ELR (cell line): ENCODE data around the gene DUS3L.
A peak's percentile ranks its signal among the peaks of the same experiment; 100 is the strongest.

Source experiments
- DNase-seq: peaks from one replicate; pipeline ENCODE4 v3.0.0-alpha.2; 2015; ENCODE audit warnings: low read depth

The DUS3L gene

DNA sequence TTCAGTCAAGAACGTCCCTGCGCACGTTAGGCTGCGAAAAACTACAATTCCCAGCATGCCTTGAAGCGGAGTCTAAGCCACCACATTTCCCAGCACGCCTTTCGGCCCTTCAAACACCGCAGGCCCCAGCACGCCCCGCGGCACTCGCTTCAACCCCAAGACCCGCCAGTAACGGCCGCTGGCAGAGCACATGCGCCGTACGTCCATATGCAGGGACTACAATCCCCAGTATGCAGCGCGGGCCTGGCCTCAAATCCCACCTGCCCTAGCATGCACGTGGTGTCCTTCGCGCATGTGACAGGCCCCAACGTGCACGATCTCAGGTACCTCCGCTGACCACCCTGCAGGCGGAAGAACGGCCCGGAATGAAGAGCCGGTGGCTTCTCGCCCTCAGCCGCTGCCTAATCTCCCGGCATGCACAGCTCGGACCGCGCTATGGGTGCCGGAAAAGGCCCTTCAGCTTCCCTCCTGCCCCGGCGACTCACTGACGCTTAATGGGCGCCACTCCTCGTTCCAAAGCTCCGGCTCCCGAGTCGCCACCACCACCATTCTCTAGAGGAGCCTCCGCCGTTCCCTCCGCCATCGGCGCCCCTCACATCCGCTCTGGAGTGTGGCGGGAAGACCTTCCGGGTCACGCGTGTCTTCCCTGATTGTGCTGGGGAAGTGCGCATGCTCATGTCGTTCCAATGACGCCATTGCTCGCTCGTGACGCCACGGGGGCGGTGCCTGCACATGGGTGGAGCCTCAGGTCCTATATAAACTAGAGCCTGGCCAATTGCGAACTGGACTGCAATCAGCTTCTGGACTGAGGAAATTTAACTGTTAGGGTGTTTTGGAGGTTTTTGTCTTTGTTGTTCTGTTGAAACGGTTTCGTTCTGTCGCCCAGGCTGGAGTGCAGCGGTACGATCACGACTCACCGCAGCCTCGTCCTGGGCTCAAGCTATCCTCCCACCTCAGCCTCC, at the start of gene DUS3L:
DUS3L (minus strand) TSS at position 605 of the 962 bp plus-strand sequence; CDS start at position 583, 22 bp downstream.
- peak; percentile 98 for DNase-seq

DNA sequence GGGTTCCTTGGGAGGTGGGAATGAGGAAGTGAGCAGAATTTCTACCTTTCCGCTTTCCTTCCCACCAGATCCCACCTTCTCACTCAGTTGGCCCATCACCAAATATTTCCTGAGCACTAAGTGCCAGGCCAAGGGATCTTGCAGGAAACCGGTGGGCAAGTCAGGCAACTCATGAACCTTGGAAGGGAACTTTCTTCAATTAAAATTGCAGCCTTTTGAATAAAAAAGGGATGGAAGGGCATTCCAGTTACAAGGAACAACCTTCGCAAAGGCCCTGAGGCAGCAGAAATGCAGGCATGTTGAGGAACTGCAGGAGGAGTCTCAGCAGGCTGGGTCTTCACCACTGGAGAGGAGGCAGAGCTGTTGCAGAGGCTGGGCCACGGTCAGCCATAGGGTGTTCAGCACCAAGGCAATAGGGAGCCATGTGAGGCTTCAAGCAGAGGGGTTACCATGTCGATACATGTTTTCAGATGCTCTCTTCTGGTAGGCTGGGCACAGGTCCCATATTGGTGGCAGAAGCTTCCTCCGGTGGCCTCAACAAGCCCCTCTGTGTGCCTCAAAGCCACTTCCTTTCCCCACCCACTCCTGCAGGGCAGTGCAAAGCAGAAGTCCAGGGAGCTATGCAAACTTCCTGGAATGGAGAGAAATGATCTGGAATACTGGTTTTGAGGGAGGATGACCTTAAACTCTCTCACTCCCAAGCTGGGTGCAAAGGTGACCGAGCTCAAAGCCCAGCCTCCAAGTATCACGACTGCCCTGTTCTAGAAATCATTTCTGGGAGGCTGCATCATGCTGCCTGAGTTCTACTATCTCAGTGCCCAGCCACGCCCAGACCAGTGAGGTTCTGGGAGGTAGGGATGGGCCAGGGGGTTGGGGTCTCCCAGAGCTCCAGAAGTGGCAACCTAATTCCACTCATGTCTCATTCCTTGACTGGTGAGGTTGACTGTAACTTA, 48.4 kb upstream of the DUS3L start, which contains the start of gene FUT6:
FUT6 (minus strand) TSS at position 638 of the 953 bp plus-strand sequence. CDS start 7,135 bp downstream, outside the sequence.
- no peak for DNase-seq

DNA sequence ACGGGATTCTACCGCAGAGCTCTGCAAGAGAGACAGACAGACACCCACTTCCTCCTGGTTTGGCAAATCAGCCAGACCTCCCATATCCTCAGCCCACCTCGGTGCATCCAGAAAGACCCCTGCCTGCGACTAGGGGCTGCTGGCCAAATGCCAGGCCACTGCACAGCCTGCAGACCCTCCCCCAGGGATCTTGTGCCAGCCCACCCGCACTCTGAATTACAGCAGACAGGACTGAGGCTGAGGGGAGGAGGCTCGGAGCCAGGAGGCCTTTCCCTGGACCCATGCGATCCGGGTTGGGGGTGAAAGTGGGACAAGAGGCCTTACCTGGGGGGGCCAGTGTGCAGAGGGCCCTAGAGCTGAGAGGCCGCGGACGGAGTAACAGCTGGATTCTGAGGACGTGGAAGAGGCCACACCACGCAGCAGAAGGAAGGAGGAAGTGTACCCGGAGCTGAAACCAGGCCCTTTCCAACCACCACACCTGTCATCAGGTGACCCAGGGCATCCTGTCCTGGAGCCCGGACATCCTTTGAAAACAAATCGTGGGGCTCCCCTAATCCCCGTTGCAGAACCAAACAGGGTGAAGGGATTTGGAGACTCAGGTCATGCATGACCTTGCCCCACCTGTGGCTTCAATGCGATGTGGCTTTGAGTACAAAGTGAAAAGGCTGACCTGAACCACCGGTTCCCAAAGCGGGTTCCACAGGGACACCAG, 47.5 kb upstream of the DUS3L start:
- DNase-seq, result no peak

DNA sequence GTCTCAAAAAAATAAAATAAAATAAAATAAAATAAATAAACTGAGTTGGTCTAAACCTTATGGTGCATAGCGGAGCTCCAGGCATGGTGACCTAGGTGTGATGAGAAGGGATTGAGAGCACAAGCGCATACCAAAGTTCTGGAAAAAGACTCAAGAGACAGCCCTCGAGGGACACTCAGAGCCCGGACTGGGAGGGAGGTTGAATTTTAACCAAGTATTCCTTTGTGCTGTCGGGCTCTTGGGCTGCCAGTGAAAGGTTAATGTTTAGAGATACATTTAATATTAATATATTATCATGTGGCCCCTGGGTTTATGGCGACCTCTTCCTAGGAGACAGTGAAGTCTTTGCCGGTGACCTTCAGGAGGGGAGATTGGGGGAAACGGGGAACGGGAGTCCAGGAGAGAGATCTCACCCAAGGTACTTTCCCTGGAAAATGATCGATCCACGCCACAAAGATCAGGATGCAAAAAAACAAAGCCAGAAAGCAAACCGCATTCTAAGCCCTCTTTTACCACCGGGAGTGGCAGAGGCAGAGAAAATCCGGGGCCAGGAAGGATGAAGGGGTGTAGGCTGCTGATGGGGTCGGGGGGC, 46.9 kb upstream of the DUS3L start:
- no peak for DNase-seq

GRCh38 chr19:5832527-5833216, 41.7 kb upstream of the DUS3L start:
- DNase-seq, result no peak

DNA sequence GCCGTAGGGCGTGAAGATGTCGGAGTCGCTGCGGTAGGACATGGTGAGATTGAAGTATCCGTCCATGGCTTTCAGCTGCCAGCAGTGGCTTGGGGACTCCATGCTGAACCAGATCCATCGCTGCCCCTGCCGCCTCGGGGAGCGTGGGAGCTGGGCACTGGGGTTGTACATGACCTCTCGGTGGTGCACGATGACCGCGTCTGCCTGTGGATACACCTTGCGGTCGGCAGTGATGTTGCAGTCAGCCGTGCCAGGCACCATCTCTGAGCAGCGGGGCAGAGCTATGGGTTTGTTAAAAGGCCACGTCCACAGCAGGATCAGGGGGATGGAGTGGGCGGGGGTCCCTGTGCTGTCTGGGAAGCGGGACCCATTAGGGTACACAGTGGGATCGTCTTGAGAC, 41.1 kb upstream of the DUS3L start:
- no peak for DNase-seq

DNA sequence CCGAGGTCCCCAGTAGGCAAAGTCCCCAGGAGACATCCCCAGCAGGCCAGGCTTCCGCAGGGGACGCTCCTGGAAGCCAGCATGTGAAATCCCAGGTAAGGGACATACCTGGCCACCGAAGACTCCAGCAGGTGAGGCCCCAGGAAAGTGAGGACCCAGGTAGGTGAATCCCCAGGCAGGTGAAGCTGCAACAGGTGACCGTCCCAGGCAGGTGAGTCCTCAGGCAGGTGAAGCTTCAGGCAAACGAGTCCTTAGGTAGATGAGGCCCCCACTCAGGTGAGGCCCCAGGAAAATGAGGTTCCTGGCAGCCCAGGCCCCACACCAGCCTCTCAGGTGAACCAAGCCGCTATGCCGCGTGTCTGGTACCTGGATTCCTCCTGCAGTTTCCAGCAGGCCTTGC, 40.2 kb upstream of the DUS3L start:
- DNase-seq, result no peak

GRCh38 chr19:5829567-5830310, 38.8 kb upstream of the DUS3L start:
- DNase-seq, result no peak

- no peak for DNase-seq
Measured at GRCh38 chr19:5828661-5829566, 38.0 kb upstream of the DUS3L start.

- peak; percentile 85 for DNase-seq
Measured at GRCh38 chr19:5827891-5828660, 37.1 kb upstream of the DUS3L start.

DNA sequence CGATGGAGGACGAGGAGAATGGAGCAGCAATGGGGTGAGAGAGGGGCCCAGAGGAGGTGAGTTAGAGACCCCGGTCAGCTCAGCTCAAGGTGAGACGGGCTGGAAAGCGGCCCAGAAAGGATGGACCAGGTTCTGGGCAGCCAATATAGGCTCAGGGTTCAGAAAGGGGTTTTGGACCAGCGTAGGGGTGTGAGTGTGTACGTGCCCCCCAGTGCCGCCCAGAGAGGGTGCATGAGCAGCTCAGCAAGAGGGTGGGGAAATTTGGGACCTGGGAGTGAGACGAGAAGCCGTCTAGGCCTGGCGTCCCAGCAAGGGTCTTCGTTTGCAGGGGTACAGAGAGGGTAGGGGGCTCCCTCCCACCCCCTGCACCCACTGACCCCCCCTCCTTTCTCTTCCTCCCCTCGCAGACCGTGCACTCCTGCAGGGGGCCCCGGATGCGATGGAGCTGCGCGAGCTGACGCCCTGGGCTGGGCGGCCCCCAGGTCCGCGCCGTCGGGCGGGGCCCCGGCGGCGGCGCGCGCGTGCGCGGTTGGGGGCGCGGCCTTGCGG, 36.5 kb upstream of the DUS3L start:
- DNase-seq, result no peak

- peak; percentile 53 for DNase-seq
Measured at GRCh38 chr19:5826531-5827341, 35.8 kb upstream of the DUS3L start.

DNA sequence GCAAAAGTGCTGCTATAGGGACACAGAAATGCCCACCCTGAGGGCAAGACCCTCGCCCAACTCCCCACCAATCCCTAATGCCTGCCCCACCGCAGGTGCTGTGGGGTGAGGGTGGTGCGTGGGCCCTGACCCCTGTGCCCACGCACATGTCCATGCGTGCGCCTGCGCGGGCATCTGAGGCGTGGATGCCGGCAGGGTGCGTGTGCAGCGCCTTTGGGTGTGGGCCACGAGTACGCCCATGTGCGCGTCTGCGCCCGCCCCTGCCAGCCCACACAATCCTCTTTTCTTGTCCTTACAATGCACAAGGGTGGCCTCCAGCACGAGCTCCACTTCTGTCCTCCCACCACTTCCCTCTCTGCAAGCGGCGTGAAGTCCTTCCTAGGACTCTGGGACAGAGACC, 34.2 kb upstream of the DUS3L start:
- DNase-seq, result no peak

GRCh38 chr19:5824751-5825150, 33.8 kb upstream of the DUS3L start:
- no peak for DNase-seq

DNA sequence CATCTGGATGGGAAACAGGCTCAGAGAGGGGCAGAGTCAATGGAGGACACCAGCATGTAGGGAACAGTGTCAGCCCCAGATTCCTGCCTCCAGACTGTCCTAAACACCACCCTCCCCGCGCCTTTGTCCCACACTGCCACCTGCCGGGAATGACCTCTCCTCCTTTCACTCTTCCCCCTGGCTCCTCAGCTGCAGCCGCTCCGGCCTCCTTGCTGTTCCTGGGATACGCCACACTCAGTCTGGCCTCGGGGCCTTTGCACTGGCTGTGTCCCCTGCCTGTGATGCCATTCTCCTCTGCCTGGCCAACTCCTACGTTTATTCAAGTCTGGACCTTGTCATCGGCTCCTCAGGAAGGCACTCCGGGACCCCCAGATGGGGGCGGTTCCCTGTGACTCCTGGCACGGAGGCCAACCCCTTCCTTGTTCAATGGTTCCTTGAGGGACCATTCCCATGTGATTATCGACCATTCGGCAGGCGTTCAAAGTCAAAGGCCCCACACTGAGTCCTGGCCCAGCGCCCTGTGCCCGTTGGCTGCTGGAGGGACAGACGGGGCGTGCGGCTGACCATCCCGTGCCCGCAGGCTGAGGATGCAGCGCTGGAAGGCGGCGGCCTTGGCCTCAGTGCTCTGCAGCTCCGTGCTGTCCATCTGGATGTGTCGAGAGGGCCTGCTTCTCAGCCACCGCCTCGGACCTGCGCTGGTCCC, 32.8 kb upstream of the DUS3L start:
- peak; percentile 43 for DNase-seq

GRCh38 chr19:5822181-5822844, 31.4 kb upstream of the DUS3L start:
- no peak for DNase-seq
